Inflammatory macrophage (primary cell): ENCODE measurements around the gene FMOD.

ENCODE experiments used
- DNase-seq, 2 donors: peaks; one replicate each; pipeline ENCODE4 v3.0.0-alpha.2; 2020 to 2022

Gene FMOD

GRCh38 chr1:203360547-203361185, 9.7 kb upstream of the FMOD start:
- DNase-seq, result no peak

GRCh38 chr1:203359010-203359571, 8.2 kb upstream of the FMOD start:
- DNase-seq, result no peak

- DNase-seq, result no peak
These were observed 3.3 kb upstream of the FMOD start for GRCh38 chr1:203354246-203354645.

GRCh38 chr1:203353486-203353885, 2.6 kb upstream of the FMOD start:
- no peak for DNase-seq

GRCh38 chr1:203349773-203350524, 973 bp downstream of the FMOD start:
- no peak for DNase-seq

- no peak for DNase-seq
These were observed 1.8 kb downstream of the FMOD start for GRCh38 chr1:203349166-203349565.

- no peak for DNase-seq
These were observed 4.2 kb downstream of the FMOD start for GRCh38 chr1:203346769-203347102.

GRCh38 chr1:203346060-203346768, 4.7 kb downstream of the FMOD start:
- DNase-seq, result peak in 1 of 2 donors; percentile 25

GRCh38 chr1:203343956-203344754, 6.8 kb downstream of the FMOD start:
- no peak for DNase-seq

GRCh38 chr1:203342192-203342940, 8.6 kb downstream of the FMOD start:
- peak; percentile 35 to 44 for DNase-seq

- DNase-seq, result peak; percentile 69 to 77
These were observed 10.7 kb downstream of the FMOD start for GRCh38 chr1:203340112-203340790.

GRCh38 chr1:203338335-203339036, 12.4 kb downstream of the FMOD start:
- DNase-seq, result peak; percentile 77 to 83

GRCh38 chr1:203336097-203336496, 14.8 kb downstream of the FMOD start:
- no peak for DNase-seq

GRCh38 chr1:203335503-203335902, 15.4 kb downstream of the FMOD start:
- DNase-seq, result no peak

- DNase-seq, result no peak
These were observed 19.7 kb downstream of the FMOD start for GRCh38 chr1:203331224-203331623.

- DNase-seq, result no peak
These were observed 22.2 kb downstream of the FMOD start for GRCh38 chr1:203328714-203329122.

- peak; percentile 69 to 74 for DNase-seq
These were observed 23.1 kb downstream of the FMOD start for GRCh38 chr1:203327684-203328457.

- DNase-seq, result peak; percentile 91 to 95
These were observed 23.9 kb downstream of the FMOD start for GRCh38 chr1:203326830-203327683.
